ENCODE data around the gene ADGRV1. TPM values are rescaled to one million over a fixed set of nuclear protein-coding genes. Genes with fewer than 3 reads are reported as not detected.
"Not testable (repeated sequence)": the region's sequence is repeated elsewhere in the genome, so short reads cannot be mapped to it uniquely, and the experiment has no call there.

The ADGRV1 gene
- total and polyA plus RNA-seq, 2 donors: 2.2 to 5.1 TPM

GRCh38 chr5:90793183-90793582 lies 234.6 kb downstream of the ADGRV1 start:
- Histone ChIP-seq H3K27ac (ENCODE audit: low read depth in 1 of 2, low read length in 1 of 2) (no peak overlapping the region), H3K27me3 (ENCODE audit: control insufficient read depth in 2 of 2, insufficient read depth in 1 of 2, low read length in 1 of 2) (no peaks in the 10 kb centered on the region), H3K9me3 (ENCODE audit: control insufficient read depth in 2 of 2, insufficient read depth in 1 of 2, low read length in 1 of 2) (no peaks in the 10 kb centered on the region), H3K4me3 (ENCODE audit: low read length in 2 of 2) (no peak overlapping the region), H3K4me1 (ENCODE audit: control insufficient read depth in 2 of 2, insufficient read depth in 2 of 2, low read length in 2 of 2) (no peaks in the 10 kb centered on the region), H3K36me3 (ENCODE audit: control insufficient read depth in 2 of 2, insufficient read depth in 2 of 2, low read length in 1 of 2) (no peaks in the 10 kb centered on the region)
- 85% methylated on average over 2 of the region's 2 CpGs for WGBS
- no peak for DNase-seq (ENCODE audit: low read depth in 6 of 9, low spot score in 9 of 9)

- 97% methylated on average over 2 of the region's 2 CpGs for WGBS
- H3K27ac ChIP-seq (ENCODE audit: low read depth in 1 of 2, low read length in 1 of 2); H3K36me3 ChIP-seq (ENCODE audit: control insufficient read depth in 2 of 2, insufficient read depth in 2 of 2, low read length in 1 of 2): not testable (repeated sequence)
Measured at GRCh38 chr5:90796919-90797318, 238.3 kb downstream of the ADGRV1 start.

GRCh38 chr5:90800082-90800481 lies 241.5 kb downstream of the ADGRV1 start:
- not testable (repeated sequence) for H3K36me3 ChIP-seq (ENCODE audit: control insufficient read depth in 2 of 2, insufficient read depth in 2 of 2, low read length in 1 of 2); H3K9me3 ChIP-seq (ENCODE audit: control insufficient read depth in 2 of 2, insufficient read depth in 1 of 2, low read length in 1 of 2); H3K4me3 ChIP-seq (ENCODE audit: low read length in 2 of 2); H3K27ac ChIP-seq (ENCODE audit: low read depth in 1 of 2, low read length in 1 of 2); H3K4me1 ChIP-seq (ENCODE audit: control insufficient read depth in 2 of 2, insufficient read depth in 2 of 2, low read length in 2 of 2); DNase-seq (ENCODE audit: low read depth in 6 of 9, low spot score in 9 of 9); H3K27me3 ChIP-seq (ENCODE audit: control insufficient read depth in 2 of 2, insufficient read depth in 1 of 2, low read length in 1 of 2)
- WGBS: 100% methylated on average over 1 of the region's 1 CpG

More at GRCh38 chr5:90796919-90797318, 238.3 kb downstream of the ADGRV1 start:
- H3K9me3 ChIP-seq (ENCODE audit: control insufficient read depth in 2 of 2, insufficient read depth in 1 of 2, low read length in 1 of 2); H3K4me1 ChIP-seq (ENCODE audit: control insufficient read depth in 2 of 2, insufficient read depth in 2 of 2, low read length in 2 of 2); DNase-seq (ENCODE audit: low read depth in 6 of 9, low spot score in 9 of 9); H3K27me3 ChIP-seq (ENCODE audit: control insufficient read depth in 2 of 2, insufficient read depth in 1 of 2, low read length in 1 of 2); H3K4me3 ChIP-seq (ENCODE audit: low read length in 2 of 2): not testable (repeated sequence)

GRCh38 chr5:90800515-90800914 lies 241.9 kb downstream of the ADGRV1 start:
- not testable (repeated sequence) for H3K27ac ChIP-seq (ENCODE audit: low read depth in 1 of 2, low read length in 1 of 2); H3K4me1 ChIP-seq (ENCODE audit: control insufficient read depth in 2 of 2, insufficient read depth in 2 of 2, low read length in 2 of 2); DNase-seq (ENCODE audit: low read depth in 6 of 9, low spot score in 9 of 9); H3K9me3 ChIP-seq (ENCODE audit: control insufficient read depth in 2 of 2, insufficient read depth in 1 of 2, low read length in 1 of 2); H3K27me3 ChIP-seq (ENCODE audit: control insufficient read depth in 2 of 2, insufficient read depth in 1 of 2, low read length in 1 of 2); H3K4me3 ChIP-seq (ENCODE audit: low read length in 2 of 2); H3K36me3 ChIP-seq (ENCODE audit: control insufficient read depth in 2 of 2, insufficient read depth in 2 of 2, low read length in 1 of 2)
- 95% methylated on average over 3 of the region's 3 CpGs for WGBS

- Histone ChIP-seq H3K36me3 (ENCODE audit: control insufficient read depth in 2 of 2, insufficient read depth in 2 of 2, low read length in 1 of 2) (no peaks in the 10 kb centered on the region), H3K27me3 (ENCODE audit: control insufficient read depth in 2 of 2, insufficient read depth in 1 of 2, low read length in 1 of 2) (no peaks in the 10 kb centered on the region), H3K4me1 (ENCODE audit: control insufficient read depth in 2 of 2, insufficient read depth in 2 of 2, low read length in 2 of 2) (no peaks in the 10 kb centered on the region), H3K9me3 (ENCODE audit: control insufficient read depth in 2 of 2, insufficient read depth in 1 of 2, low read length in 1 of 2) (no peaks in the 10 kb centered on the region), H3K4me3 (ENCODE audit: low read length in 2 of 2) (no peak overlapping the region), H3K27ac (ENCODE audit: low read depth in 1 of 2, low read length in 1 of 2) (no peak overlapping the region)
- WGBS: 50% methylated on average over 6 of the region's 6 CpGs
- peak in 3 of 9 donors; percentile 3 to 32 (median 13) for DNase-seq (ENCODE audit: low read depth in 6 of 9, low spot score in 9 of 9)
Measured at GRCh38 chr5:90802474-90803317, 244.1 kb downstream of the ADGRV1 start.

GRCh38 chr5:90803381-90803780 lies 244.8 kb downstream of the ADGRV1 start:
- DNase-seq (ENCODE audit: low read depth in 6 of 9, low spot score in 9 of 9): no peak
- Histone ChIP-seq H3K9me3 (ENCODE audit: control insufficient read depth in 2 of 2, insufficient read depth in 1 of 2, low read length in 1 of 2) (no peaks in the 10 kb centered on the region), H3K4me1 (ENCODE audit: control insufficient read depth in 2 of 2, insufficient read depth in 2 of 2, low read length in 2 of 2) (no peaks in the 10 kb centered on the region), H3K27me3 (ENCODE audit: control insufficient read depth in 2 of 2, insufficient read depth in 1 of 2, low read length in 1 of 2) (no peaks in the 10 kb centered on the region), H3K27ac (ENCODE audit: low read depth in 1 of 2, low read length in 1 of 2) (no peak overlapping the region), H3K36me3 (ENCODE audit: control insufficient read depth in 2 of 2, insufficient read depth in 2 of 2, low read length in 1 of 2) (no peaks in the 10 kb centered on the region), H3K4me3 (ENCODE audit: low read length in 2 of 2) (no peak overlapping the region)
- 94% methylated on average over 4 of the region's 4 CpGs for WGBS

GRCh38 chr5:90803876-90804275 lies 245.3 kb downstream of the ADGRV1 start:
- WGBS: 80% methylated on average over 2 of the region's 2 CpGs
- no peaks in the 10 kb centered on the region for H3K36me3 ChIP-seq (ENCODE audit: control insufficient read depth in 2 of 2, insufficient read depth in 2 of 2, low read length in 1 of 2)
- H3K4me3 ChIP-seq (ENCODE audit: low read length in 2 of 2): no peak overlapping the region

GRCh38 chr5:90807496-90807895 lies 248.9 kb downstream of the ADGRV1 start:
- DNase-seq (ENCODE audit: low read depth in 6 of 9, low spot score in 9 of 9): no peak

More at GRCh38 chr5:90803876-90804275, 245.3 kb downstream of the ADGRV1 start:
- no peak overlapping the region for H3K27ac ChIP-seq (ENCODE audit: low read depth in 1 of 2, low read length in 1 of 2)
- H3K27me3 ChIP-seq (ENCODE audit: control insufficient read depth in 2 of 2, insufficient read depth in 1 of 2, low read length in 1 of 2): no peaks in the 10 kb centered on the region
- no peaks in the 10 kb centered on the region for H3K4me1 ChIP-seq (ENCODE audit: control insufficient read depth in 2 of 2, insufficient read depth in 2 of 2, low read length in 2 of 2)
- no peaks in the 10 kb centered on the region for H3K9me3 ChIP-seq (ENCODE audit: control insufficient read depth in 2 of 2, insufficient read depth in 1 of 2, low read length in 1 of 2)
- no peak for DNase-seq (ENCODE audit: low read depth in 6 of 9, low spot score in 9 of 9)

GRCh38 chr5:90809311-90810056 lies 250.9 kb downstream of the ADGRV1 start:
- no peaks in the 10 kb centered on the region for H3K4me1 ChIP-seq (ENCODE audit: control insufficient read depth in 2 of 2, insufficient read depth in 2 of 2, low read length in 2 of 2)
- WGBS: 91% methylated on average over 4 of the region's 4 CpGs
- no peaks in the 10 kb centered on the region for H3K27me3 ChIP-seq (ENCODE audit: control insufficient read depth in 2 of 2, insufficient read depth in 1 of 2, low read length in 1 of 2)
- H3K36me3 ChIP-seq (ENCODE audit: control insufficient read depth in 2 of 2, insufficient read depth in 2 of 2, low read length in 1 of 2): no peaks in the 10 kb centered on the region
- H3K9me3 ChIP-seq (ENCODE audit: control insufficient read depth in 2 of 2, insufficient read depth in 1 of 2, low read length in 1 of 2): no peaks in the 10 kb centered on the region
- H3K27ac ChIP-seq (ENCODE audit: low read depth in 1 of 2, low read length in 1 of 2): no peak overlapping the region
- no peak for DNase-seq (ENCODE audit: low read depth in 6 of 9, low spot score in 9 of 9)
- H3K4me3 ChIP-seq (ENCODE audit: low read length in 2 of 2): no peak overlapping the region

More at GRCh38 chr5:90807496-90807895, 248.9 kb downstream of the ADGRV1 start:
- no peak overlapping the region for H3K27ac ChIP-seq (ENCODE audit: low read depth in 1 of 2, low read length in 1 of 2)
- H3K4me1 ChIP-seq (ENCODE audit: control insufficient read depth in 2 of 2, insufficient read depth in 2 of 2, low read length in 2 of 2): no peaks in the 10 kb centered on the region
- WGBS: 92% methylated on average over 6 of the region's 6 CpGs
- H3K4me3 ChIP-seq (ENCODE audit: low read length in 2 of 2): no peak overlapping the region
- H3K27me3 ChIP-seq (ENCODE audit: control insufficient read depth in 2 of 2, insufficient read depth in 1 of 2, low read length in 1 of 2): no peaks in the 10 kb centered on the region
- no peaks in the 10 kb centered on the region for H3K36me3 ChIP-seq (ENCODE audit: control insufficient read depth in 2 of 2, insufficient read depth in 2 of 2, low read length in 1 of 2)
- no peaks in the 10 kb centered on the region for H3K9me3 ChIP-seq (ENCODE audit: control insufficient read depth in 2 of 2, insufficient read depth in 1 of 2, low read length in 1 of 2)
